ENCODE data around the gene OR6J1.
"Not testable (repeated sequence)": the region's sequence is repeated elsewhere in the genome, so short reads cannot be mapped to it uniquely, and the experiment has no call there.

Gene OR6J1

GRCh38 chr14:22650960-22651521 lies 6.9 kb upstream of the OR6J1 start:
- H3K27me3 ChIP-seq (ENCODE audit: control insufficient read depth, insufficient read depth, low read length), result no peaks in the 10 kb centered on the region
- H3K4me3 ChIP-seq (ENCODE audit: low read depth, low read length), result no peak overlapping the region
- no peak overlapping the region for H3K27ac ChIP-seq (ENCODE audit: low read depth, low read length)
- no peak overlapping the region for H3K9ac ChIP-seq (ENCODE audit: low read depth, low read length)
- no peaks in the 10 kb centered on the region for H3K9me3 ChIP-seq (ENCODE audit: control insufficient read depth, insufficient read depth, low read length)
- H3K36me3 ChIP-seq (ENCODE audit: control insufficient read depth, insufficient read depth, low read length), result no peaks in the 10 kb centered on the region
- peaks cover 6% of the 10 kb centered on the region; the same call in 1 of the 2 replicates for H3K4me1 ChIP-seq (ENCODE audit: control insufficient read depth, insufficient read depth, low read length)

DNA sequence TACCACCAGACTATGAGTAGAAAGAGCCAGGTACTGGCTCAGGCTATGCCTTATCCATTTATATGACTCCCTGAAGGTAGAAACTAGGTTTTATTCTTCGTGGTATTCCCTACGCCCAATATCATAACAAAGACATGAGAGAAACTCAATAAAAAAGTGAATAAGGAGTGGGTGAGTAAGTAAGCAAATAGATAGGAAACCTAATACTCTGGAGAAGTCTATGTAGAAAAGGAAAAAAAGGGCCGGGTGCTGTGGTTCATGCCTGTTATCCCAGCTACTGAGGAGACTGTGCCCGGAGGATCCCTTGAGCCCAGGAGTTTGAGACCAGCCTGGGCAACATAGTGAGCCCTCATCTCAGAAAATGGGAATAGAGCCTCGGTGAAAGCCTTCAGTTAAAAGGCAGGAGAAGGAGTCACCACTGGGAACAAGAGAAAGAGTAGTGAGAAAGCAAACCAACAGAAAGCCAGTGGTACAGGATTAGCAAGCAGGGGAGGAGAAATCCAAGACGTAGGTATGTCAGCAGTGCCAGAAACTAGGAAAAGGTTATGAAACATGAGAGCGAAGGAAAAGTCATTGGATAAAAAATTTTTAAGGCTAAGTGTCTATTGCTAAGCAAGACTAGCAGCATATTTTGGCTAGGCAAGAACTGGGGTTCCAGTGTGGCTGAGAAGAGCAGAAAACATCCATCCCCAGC lies 6.0 kb upstream of the OR6J1 start:
- Histone ChIP-seq H3K27ac (ENCODE audit: low read depth, low read length) (no peak overlapping the region), H3K9ac (ENCODE audit: low read depth, low read length) (no peak overlapping the region), H3K4me3 (ENCODE audit: low read depth, low read length) (no peak overlapping the region), H3K9me3 (ENCODE audit: control insufficient read depth, insufficient read depth, low read length) (no peaks in the 10 kb centered on the region), H3K27me3 (ENCODE audit: control insufficient read depth, insufficient read depth, low read length) (no peaks in the 10 kb centered on the region), H3K4me1 (ENCODE audit: control insufficient read depth, insufficient read depth, low read length) (peaks cover 6% of the 10 kb centered on the region; the same call in 1 of the 2 replicates), H3K36me3 (ENCODE audit: control insufficient read depth, insufficient read depth, low read length) (no peaks in the 10 kb centered on the region)

GRCh38 chr14:22648506-22648905 lies 4.4 kb upstream of the OR6J1 start:
- no peak overlapping the region for H3K27ac ChIP-seq (ENCODE audit: low read depth, low read length)
- no peaks in the 10 kb centered on the region for H3K9me3 ChIP-seq (ENCODE audit: control insufficient read depth, insufficient read depth, low read length)
- H3K4me1 ChIP-seq (ENCODE audit: control insufficient read depth, insufficient read depth, low read length), result peaks cover 6% of the 10 kb centered on the region; the same call in 1 of the 2 replicates
- H3K27me3 ChIP-seq (ENCODE audit: control insufficient read depth, insufficient read depth, low read length), result no peaks in the 10 kb centered on the region
- H3K36me3 ChIP-seq (ENCODE audit: control insufficient read depth, insufficient read depth, low read length), result no peaks in the 10 kb centered on the region
- no peak overlapping the region for H3K9ac ChIP-seq (ENCODE audit: low read depth, low read length)
- H3K4me3 ChIP-seq (ENCODE audit: low read depth, low read length), result no peak overlapping the region

DNA sequence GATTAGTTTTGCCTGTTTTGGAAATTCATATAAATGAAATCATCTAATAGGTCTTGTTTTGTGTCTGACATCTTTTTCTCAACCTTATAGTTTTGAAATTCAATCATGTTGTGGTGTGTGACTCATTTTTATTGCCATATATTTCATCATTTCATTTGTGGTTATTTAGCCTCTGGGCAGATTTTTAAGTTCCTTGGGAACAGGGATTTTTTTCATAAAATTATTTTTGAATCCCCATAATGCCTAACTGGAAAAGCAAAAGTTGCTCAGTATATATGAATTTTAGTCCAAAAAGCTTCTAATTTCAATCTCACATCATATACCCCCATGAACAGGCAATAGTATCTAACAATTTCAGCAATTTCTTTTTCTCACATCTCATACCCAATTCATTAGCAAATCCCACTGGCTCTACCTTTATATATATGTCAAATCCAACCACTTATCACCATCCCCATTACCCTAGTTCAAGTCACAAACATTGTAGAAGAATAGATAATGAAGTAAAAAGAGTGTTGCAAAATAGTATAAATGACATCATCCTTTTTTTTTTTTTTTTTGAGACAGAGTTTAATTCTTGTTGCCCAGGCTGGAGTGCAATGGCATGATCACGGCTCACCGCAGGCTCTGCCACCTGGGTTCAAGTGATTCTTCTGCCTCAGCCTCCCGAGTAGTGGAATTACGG lies 2.6 kb upstream of the OR6J1 start:
- no peaks in the 10 kb centered on the region for H3K36me3 ChIP-seq (ENCODE audit: control insufficient read depth, insufficient read depth, low read length)
- H3K4me3 ChIP-seq (ENCODE audit: low read depth, low read length), result no peak overlapping the region
- no peaks in the 10 kb centered on the region for H3K9me3 ChIP-seq (ENCODE audit: control insufficient read depth, insufficient read depth, low read length)
- H3K9ac ChIP-seq (ENCODE audit: low read depth, low read length), result no peak overlapping the region
- no peak overlapping the region for H3K27ac ChIP-seq (ENCODE audit: low read depth, low read length)
- H3K4me1 ChIP-seq (ENCODE audit: control insufficient read depth, insufficient read depth, low read length), result 0 out of 2 replicates have a peak, but pooled peaks cover 3% of the 10 kb centered on the region
- no peaks in the 10 kb centered on the region for H3K27me3 ChIP-seq (ENCODE audit: control insufficient read depth, insufficient read depth, low read length)

- Histone ChIP-seq H3K4me1 (ENCODE audit: control insufficient read depth, insufficient read depth, low read length) (no peaks in the 10 kb centered on the region), H3K4me3 (ENCODE audit: low read depth, low read length) (no peak overlapping the region), H3K36me3 (ENCODE audit: control insufficient read depth, insufficient read depth, low read length) (no peaks in the 10 kb centered on the region), H3K27me3 (ENCODE audit: control insufficient read depth, insufficient read depth, low read length) (no peaks in the 10 kb centered on the region), H3K9ac (ENCODE audit: low read depth, low read length) (no peak overlapping the region), H3K27ac (ENCODE audit: low read depth, low read length) (no peak overlapping the region), H3K9me3 (ENCODE audit: control insufficient read depth, insufficient read depth, low read length) (no peaks in the 10 kb centered on the region)
These were observed 2.3 kb downstream of the OR6J1 start for GRCh38 chr14:22641846-22642245.

DNA sequence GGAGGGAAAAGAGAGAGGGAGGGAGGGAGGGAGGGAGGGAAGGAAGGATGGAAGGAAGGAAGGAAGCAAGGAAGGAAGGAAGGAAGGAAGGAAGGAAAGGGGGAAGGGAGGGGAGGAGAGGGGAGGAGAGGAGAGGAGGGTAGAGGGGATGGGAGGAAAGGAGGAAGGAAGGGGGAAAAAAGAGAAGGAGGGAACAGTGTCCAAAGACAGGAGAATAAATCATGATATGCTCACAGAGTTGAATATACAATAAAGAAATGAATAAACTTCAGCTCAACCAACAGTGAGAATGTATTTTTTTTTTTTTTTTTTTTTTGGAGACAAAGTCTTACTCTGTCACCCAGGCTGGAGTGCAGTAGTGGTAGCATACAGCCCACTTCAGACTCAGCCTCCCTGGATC lies 4.0 kb downstream of the OR6J1 start:
- H3K36me3 ChIP-seq (ENCODE audit: control insufficient read depth, insufficient read depth, low read length), result no peaks in the 10 kb centered on the region
- H3K9me3 ChIP-seq (ENCODE audit: control insufficient read depth, insufficient read depth, low read length), result no peaks in the 10 kb centered on the region
- no peak overlapping the region for H3K27ac ChIP-seq (ENCODE audit: low read depth, low read length)
- H3K4me3 ChIP-seq (ENCODE audit: low read depth, low read length), result no peak overlapping the region
- no peaks in the 10 kb centered on the region for H3K27me3 ChIP-seq (ENCODE audit: control insufficient read depth, insufficient read depth, low read length)
- no peak overlapping the region for H3K9ac ChIP-seq (ENCODE audit: low read depth, low read length)
- no peaks in the 10 kb centered on the region for H3K4me1 ChIP-seq (ENCODE audit: control insufficient read depth, insufficient read depth, low read length)

GRCh38 chr14:22635980-22636379 lies 8.2 kb downstream of the OR6J1 start:
- H3K27ac ChIP-seq (ENCODE audit: low read depth, low read length); H3K4me1 ChIP-seq (ENCODE audit: control insufficient read depth, insufficient read depth, low read length); H3K9ac ChIP-seq (ENCODE audit: low read depth, low read length); H3K9me3 ChIP-seq (ENCODE audit: control insufficient read depth, insufficient read depth, low read length); H3K27me3 ChIP-seq (ENCODE audit: control insufficient read depth, insufficient read depth, low read length); H3K4me3 ChIP-seq (ENCODE audit: low read depth, low read length); H3K36me3 ChIP-seq (ENCODE audit: control insufficient read depth, insufficient read depth, low read length): not testable (repeated sequence)

- Histone ChIP-seq H3K27me3 (ENCODE audit: control insufficient read depth, insufficient read depth, low read length) (no peaks in the 10 kb centered on the region), H3K4me3 (ENCODE audit: low read depth, low read length) (no peak overlapping the region), H3K27ac (ENCODE audit: low read depth, low read length) (no peak overlapping the region), H3K9ac (ENCODE audit: low read depth, low read length) (no peak overlapping the region), H3K4me1 (ENCODE audit: control insufficient read depth, insufficient read depth, low read length) (no peaks in the 10 kb centered on the region), H3K36me3 (ENCODE audit: control insufficient read depth, insufficient read depth, low read length) (no peaks in the 10 kb centered on the region), H3K9me3 (ENCODE audit: control insufficient read depth, insufficient read depth, low read length) (no peaks in the 10 kb centered on the region)
These were observed 9.8 kb downstream of the OR6J1 start for GRCh38 chr14:22634233-22634900.

- Histone ChIP-seq H3K36me3 (ENCODE audit: control insufficient read depth, insufficient read depth, low read length) (no peaks in the 10 kb centered on the region), H3K9me3 (ENCODE audit: control insufficient read depth, insufficient read depth, low read length) (no peaks in the 10 kb centered on the region), H3K27me3 (ENCODE audit: control insufficient read depth, insufficient read depth, low read length) (no peaks in the 10 kb centered on the region), H3K27ac (ENCODE audit: low read depth, low read length) (no peak overlapping the region), H3K9ac (ENCODE audit: low read depth, low read length) (no peak overlapping the region), H3K4me1 (ENCODE audit: control insufficient read depth, insufficient read depth, low read length) (peaks cover 18% of the 10 kb centered on the region), H3K4me3 (ENCODE audit: low read depth, low read length) (no peak overlapping the region)
These were observed 13.7 kb downstream of the OR6J1 start for GRCh38 chr14:22630486-22630885.

GRCh38 chr14:22630066-22630465 lies 14.1 kb downstream of the OR6J1 start:
- H3K27ac ChIP-seq (ENCODE audit: low read depth, low read length), result no peak overlapping the region
- no peaks in the 10 kb centered on the region for H3K9me3 ChIP-seq (ENCODE audit: control insufficient read depth, insufficient read depth, low read length)
- H3K4me3 ChIP-seq (ENCODE audit: low read depth, low read length), result no peak overlapping the region
- H3K9ac ChIP-seq (ENCODE audit: low read depth, low read length), result no peak overlapping the region
- H3K4me1 ChIP-seq (ENCODE audit: control insufficient read depth, insufficient read depth, low read length), result peaks cover 18% of the 10 kb centered on the region
- H3K27me3 ChIP-seq (ENCODE audit: control insufficient read depth, insufficient read depth, low read length), result no peaks in the 10 kb centered on the region
- H3K36me3 ChIP-seq (ENCODE audit: control insufficient read depth, insufficient read depth, low read length), result no peaks in the 10 kb centered on the region

DNA sequence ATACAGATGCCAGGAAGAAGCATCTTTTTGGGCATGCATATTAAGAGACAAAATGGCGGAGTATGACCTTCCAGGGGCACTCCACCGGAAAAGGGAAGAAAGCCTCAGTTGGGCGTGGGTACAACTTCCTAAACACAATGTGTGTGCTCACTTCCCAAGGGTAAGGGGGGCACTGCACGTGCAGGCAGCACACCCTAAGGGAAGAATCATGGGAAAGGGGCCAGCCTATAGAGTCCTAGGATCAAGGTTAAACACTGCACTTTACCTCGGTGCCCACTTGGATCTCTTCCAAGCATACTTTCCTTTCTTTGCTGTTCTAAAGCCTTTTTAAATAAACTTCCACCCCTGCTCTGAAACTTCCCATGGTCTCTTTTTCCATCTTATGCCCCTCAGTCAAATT lies 14.8 kb downstream of the OR6J1 start:
- Histone ChIP-seq H3K9ac (ENCODE audit: low read depth, low read length) (no peak overlapping the region), H3K27me3 (ENCODE audit: control insufficient read depth, insufficient read depth, low read length) (no peaks in the 10 kb centered on the region), H3K4me1 (ENCODE audit: control insufficient read depth, insufficient read depth, low read length) (peaks cover 18% of the 10 kb centered on the region), H3K27ac (ENCODE audit: low read depth, low read length) (no peak overlapping the region), H3K36me3 (ENCODE audit: control insufficient read depth, insufficient read depth, low read length) (no peaks in the 10 kb centered on the region), H3K9me3 (ENCODE audit: control insufficient read depth, insufficient read depth, low read length) (no peaks in the 10 kb centered on the region), H3K4me3 (ENCODE audit: low read depth, low read length) (no peak overlapping the region)

Measured in HUES48 (cell line).